ENCODE measurements around the gene ARHGAP31. TPM values are rescaled to one million over a fixed set of nuclear protein-coding genes. Genes with fewer than 3 reads are reported as not detected.
"Not testable (repeated sequence)": the region's sequence is repeated elsewhere in the genome, so short reads cannot be mapped to it uniquely, and the experiment has no call there.

ARHGAP31 gene, protein sequence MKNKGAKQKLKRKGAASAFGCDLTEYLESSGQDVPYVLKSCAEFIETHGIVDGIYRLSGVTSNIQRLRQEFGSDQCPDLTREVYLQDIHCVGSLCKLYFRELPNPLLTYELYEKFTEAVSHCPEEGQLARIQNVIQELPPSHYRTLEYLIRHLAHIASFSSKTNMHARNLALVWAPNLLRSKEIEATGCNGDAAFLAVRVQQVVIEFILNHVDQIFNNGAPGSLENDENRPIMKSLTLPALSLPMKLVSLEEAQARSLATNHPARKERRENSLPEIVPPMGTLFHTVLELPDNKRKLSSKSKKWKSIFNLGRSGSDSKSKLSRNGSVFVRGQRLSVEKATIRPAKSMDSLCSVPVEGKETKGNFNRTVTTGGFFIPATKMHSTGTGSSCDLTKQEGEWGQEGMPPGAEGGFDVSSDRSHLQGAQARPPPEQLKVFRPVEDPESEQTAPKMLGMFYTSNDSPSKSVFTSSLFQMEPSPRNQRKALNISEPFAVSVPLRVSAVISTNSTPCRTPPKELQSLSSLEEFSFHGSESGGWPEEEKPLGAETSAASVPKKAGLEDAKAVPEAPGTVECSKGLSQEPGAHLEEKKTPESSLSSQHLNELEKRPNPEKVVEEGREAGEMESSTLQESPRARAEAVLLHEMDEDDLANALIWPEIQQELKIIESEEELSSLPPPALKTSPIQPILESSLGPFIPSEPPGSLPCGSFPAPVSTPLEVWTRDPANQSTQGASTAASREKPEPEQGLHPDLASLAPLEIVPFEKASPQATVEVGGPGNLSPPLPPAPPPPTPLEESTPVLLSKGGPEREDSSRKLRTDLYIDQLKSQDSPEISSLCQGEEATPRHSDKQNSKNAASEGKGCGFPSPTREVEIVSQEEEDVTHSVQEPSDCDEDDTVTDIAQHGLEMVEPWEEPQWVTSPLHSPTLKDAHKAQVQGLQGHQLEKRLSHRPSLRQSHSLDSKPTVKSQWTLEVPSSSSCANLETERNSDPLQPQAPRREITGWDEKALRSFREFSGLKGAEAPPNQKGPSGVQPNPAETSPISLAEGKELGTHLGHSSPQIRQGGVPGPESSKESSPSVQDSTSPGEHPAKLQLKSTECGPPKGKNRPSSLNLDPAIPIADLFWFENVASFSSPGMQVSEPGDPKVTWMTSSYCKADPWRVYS (N-terminal part only)
- 10 to 100 TPM; 22.5 to 64.6 TPM for total RNA-seq

DNA sequence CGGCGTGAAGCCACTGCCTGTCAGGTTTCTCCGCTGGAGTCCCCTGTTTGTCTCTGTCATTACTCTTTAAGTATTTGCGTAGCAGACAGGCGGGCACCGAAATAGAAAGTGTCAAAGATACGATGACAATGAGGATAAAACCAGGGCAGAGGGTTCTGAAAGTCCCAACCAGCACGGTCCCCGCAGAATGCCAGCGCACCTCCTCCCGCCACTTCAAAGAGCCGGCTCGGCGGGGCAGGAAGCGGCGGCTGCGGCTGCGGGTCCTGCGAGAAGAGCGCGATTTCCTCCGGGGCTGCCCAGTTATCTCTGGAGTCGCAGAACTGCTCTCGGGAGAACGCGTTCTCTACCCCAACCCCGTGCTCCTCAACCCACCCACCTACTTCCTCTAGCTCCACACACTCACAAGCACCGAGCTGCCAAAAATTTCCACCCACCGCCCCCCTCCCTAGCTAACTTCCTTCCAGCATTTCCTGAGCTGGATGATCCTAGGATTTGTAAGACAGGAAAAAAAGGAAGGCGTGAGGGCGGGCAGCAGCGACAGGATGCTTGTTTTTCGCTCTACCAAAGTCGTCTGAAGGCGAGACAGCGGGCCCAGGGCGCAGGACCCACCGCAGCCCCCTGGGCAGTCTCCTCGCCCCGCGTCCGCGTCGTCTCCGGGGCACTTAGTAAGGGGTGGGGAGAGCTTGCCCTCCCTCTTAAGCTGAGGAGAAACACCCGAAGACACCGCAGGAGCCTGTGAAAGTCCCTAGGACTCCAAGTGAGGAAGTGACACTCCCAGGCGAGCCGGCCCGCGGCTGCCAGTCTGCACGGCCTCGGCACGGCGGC is at the start of gene ARHGAP31:
Gene ARHGAP31 (plus strand): TSS at position 513 of the 825 bp plus-strand sequence. CDS start 522 bp downstream, outside the sequence.
- peaks cover 56% of the 10 kb centered on the region in 2 donors for H3K4me1 Mint-ChIP-seq (ENCODE audit: low read depth in 2 of 2)
- ATAC-seq: peak; percentile 85 to 89

GRCh38 chr3:119245778-119246177 is 48.4 kb upstream of the ARHGAP31 start:
- Mint-ChIP-seq H3K27ac (no peak overlapping the region), H3K4me3 (no peak overlapping the region), H3K36me3 (peaks cover 19% of the 10 kb centered on the region), H3K9me3 (peaks cover 5% of the 10 kb centered on the region), H3K27me3 (peaks cover 6 to 22% of the 10 kb centered on the region in 2 donors), H3K4me1 (ENCODE audit: low read depth in 2 of 2) (peaks cover 5 to 8% of the 10 kb centered on the region in 2 donors)
- DNase-seq (ENCODE audit: low spot score) (no peak), ATAC-seq (no peak)

More for the DNA sequence above, at the start of gene ARHGAP31:
- peak; percentile 95 for DNase-seq (ENCODE audit: low spot score)
- Mint-ChIP-seq H3K4me3 (peak within 1 kb of the TSS; percentile 92), H3K27me3 (peaks cover 8 to 10% of the 10 kb centered on the region in 2 donors), H3K9me3 (no peaks in the 10 kb centered on the region), H3K27ac (peak within 1 kb of the TSS; percentile 89 to 93), H3K36me3 (no peaks in the 10 kb centered on the region)

DNA sequence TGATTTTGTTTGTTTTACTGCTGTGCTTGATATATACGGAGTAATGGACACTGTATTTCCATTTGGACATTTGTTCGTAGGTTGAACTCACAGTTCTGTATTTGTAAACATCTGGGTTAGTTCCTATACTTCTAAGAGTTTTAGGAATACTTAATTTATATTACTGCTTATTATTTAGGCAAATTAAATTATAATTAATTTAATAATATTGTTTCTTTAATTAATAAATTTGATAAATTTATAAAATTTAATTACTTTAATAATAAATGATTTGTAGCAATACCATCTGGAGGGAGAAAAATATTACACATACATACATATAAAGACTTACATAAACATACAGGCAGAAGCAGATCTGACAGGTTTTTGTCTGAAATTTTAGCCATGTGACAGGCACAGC is 39.0 kb upstream of the ARHGAP31 start:
- Mint-ChIP-seq H3K36me3 (no peaks in the 10 kb centered on the region), H3K27ac (no peak overlapping the region), H3K4me1 (ENCODE audit: low read depth in 2 of 2) (no peaks in the 10 kb centered on the region), H3K9me3 (no peaks in the 10 kb centered on the region), H3K27me3 (peaks cover under 1 to 10% of the 10 kb centered on the region in 2 donors), H3K4me3 (no peak overlapping the region)
- ATAC-seq (no peak), DNase-seq (ENCODE audit: low spot score) (no peak)

DNA sequence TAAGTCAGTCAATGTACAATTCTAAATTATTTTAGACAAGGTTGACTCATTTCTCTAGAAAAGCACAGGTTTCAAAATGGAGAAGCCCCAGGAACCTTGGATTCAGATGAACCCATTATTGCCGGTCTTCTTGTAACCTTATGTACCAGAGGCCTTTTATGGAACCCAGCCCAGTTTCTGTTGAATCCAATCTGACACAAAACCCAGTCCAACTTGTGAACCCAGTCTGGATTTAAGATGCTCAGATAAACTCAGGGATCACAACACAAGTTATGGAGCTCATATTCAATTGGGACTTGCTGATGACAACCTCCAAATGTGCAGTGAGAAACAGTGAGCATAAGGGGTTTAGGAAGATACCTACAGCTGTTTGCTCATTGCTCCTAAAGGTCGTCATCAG is 37.1 kb upstream of the ARHGAP31 start:
- DNase-seq (ENCODE audit: low spot score) (no peak), ATAC-seq (no peak)
- no peaks in the 10 kb centered on the region for H3K36me3 Mint-ChIP-seq
- no peak overlapping the region for H3K27ac Mint-ChIP-seq
- no peak overlapping the region for H3K4me3 Mint-ChIP-seq
- H3K27me3 Mint-ChIP-seq: peaks cover 5 to 19% of the 10 kb centered on the region in 2 donors
- no peaks in the 10 kb centered on the region for H3K9me3 Mint-ChIP-seq
- H3K4me1 Mint-ChIP-seq (ENCODE audit: low read depth in 2 of 2): no peaks in the 10 kb centered on the region

- DNase-seq (ENCODE audit: low spot score) (no peak), ATAC-seq (no peak)
- Mint-ChIP-seq H3K4me1 (ENCODE audit: low read depth in 2 of 2) (no peaks in the 10 kb centered on the region), H3K4me3 (no peak overlapping the region), H3K9me3 (no peaks in the 10 kb centered on the region), H3K27ac (no peak overlapping the region), H3K36me3 (no peaks in the 10 kb centered on the region), H3K27me3 (peaks cover 5 to 20% of the 10 kb centered on the region in 2 donors)
Observed at GRCh38 chr3:119257654-119258410, 36.4 kb upstream of the ARHGAP31 start.

DNA sequence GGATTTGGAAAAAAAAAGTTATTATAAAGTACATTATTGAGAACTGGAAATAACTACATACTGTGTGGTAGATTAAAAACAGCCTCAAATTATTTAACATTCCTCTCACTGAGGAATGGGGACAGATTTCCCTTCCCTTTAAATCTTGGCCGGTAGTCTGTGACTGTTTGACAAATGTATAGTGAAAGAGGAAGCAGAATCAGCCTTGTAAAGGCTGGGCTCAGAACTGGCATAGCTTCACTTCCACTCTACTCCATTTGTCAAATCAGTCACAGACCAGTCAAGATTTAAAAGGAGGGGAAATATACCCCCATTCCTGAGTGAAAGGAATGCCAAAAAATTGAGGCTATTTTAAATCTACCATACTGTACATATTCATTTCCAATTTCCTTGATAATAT is 35.3 kb upstream of the ARHGAP31 start:
- no peak overlapping the region for H3K27ac Mint-ChIP-seq
- no peaks in the 10 kb centered on the region for H3K9me3 Mint-ChIP-seq
- peaks cover 9 to 26% of the 10 kb centered on the region in 2 donors for H3K27me3 Mint-ChIP-seq
- H3K4me1 Mint-ChIP-seq (ENCODE audit: low read depth in 2 of 2): no peaks in the 10 kb centered on the region
- no peak overlapping the region for H3K4me3 Mint-ChIP-seq
- DNase-seq (ENCODE audit: low spot score): no peak
- H3K36me3 Mint-ChIP-seq: no peaks in the 10 kb centered on the region
- no peak for ATAC-seq

DNA sequence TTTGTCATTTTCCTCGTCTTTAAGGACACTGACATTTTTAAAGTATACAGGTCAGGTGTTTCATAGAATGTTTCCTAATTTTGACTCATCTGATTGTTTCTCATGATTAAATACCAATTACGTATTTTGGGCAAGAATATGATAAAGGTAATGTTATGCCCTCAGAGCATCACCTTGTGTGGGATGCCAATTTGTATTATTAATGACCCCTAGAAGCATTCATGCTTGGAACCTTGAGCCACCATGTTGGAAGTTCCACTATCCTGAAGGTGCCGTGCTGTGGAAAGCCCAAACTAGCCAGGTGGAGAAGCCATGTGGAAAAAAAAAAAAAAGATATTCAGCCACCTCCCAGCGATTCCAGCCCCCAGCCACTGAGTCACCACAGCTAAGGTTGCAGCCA is 34.4 kb upstream of the ARHGAP31 start:
- no peak for ATAC-seq
- Mint-ChIP-seq H3K36me3 (no peaks in the 10 kb centered on the region), H3K9me3 (no peaks in the 10 kb centered on the region), H3K27ac (no peak overlapping the region), H3K4me1 (ENCODE audit: low read depth in 2 of 2) (no peaks in the 10 kb centered on the region), H3K4me3 (no peak overlapping the region), H3K27me3 (peaks cover 11 to 29% of the 10 kb centered on the region in 2 donors)
- no peak for DNase-seq (ENCODE audit: low spot score)

GRCh38 chr3:119261055-119261454 is 33.1 kb upstream of the ARHGAP31 start:
- no peak for ATAC-seq
- no peaks in the 10 kb centered on the region for H3K4me1 Mint-ChIP-seq (ENCODE audit: low read depth in 2 of 2)

GRCh38 chr3:119270212-119270611 is 24.0 kb upstream of the ARHGAP31 start:
- not testable (repeated sequence) for H3K4me3 Mint-ChIP-seq, ATAC-seq

More at GRCh38 chr3:119261055-119261454, 33.1 kb upstream of the ARHGAP31 start:
- Mint-ChIP-seq H3K27me3 (peaks cover 13 to 29% of the 10 kb centered on the region in 2 donors), H3K27ac (no peak overlapping the region), H3K4me3 (no peak overlapping the region), H3K36me3 (no peaks in the 10 kb centered on the region), H3K9me3 (no peaks in the 10 kb centered on the region)
- DNase-seq (ENCODE audit: low spot score): no peak

DNA sequence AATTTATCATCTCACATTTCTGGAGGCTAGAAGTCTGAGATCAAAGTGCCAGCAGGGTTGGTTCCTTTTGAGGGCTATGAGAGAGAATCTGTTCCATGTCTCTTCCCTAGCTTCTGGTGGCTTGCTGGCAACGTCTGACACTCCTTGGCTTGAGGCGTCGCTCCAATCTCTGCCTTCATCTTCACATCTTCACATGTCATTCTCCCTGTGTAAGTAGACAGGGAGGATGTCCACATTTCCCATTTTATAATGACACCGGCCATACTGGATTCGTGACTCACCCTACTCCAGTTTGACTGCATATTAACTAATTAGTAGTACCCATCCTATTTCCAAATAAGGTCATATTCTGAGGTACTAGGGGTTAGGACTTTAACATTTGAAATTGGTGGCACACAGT is 17.5 kb upstream of the ARHGAP31 start:
- Mint-ChIP-seq H3K4me3 (no peak overlapping the region), H3K27me3 (peaks cover 6 to 7% of the 10 kb centered on the region in 2 donors), H3K36me3 (peaks cover 3% of the 10 kb centered on the region), H3K9me3 (peaks cover 3% of the 10 kb centered on the region), H3K4me1 (ENCODE audit: low read depth in 2 of 2) (peaks cover 0 to 16% of the 10 kb centered on the region in 2 donors), H3K27ac (peak overlapping the region in 1 of 2 donors; percentile 17)
- DNase-seq (ENCODE audit: low spot score): no peak
- no peak for ATAC-seq

More at GRCh38 chr3:119270212-119270611, 24.0 kb upstream of the ARHGAP31 start:
- H3K36me3 Mint-ChIP-seq: peaks cover 12% of the 10 kb centered on the region
- peaks cover 30 to 38% of the 10 kb centered on the region in 2 donors for H3K27me3 Mint-ChIP-seq
- not testable (repeated sequence) for DNase-seq (ENCODE audit: low spot score); H3K27ac Mint-ChIP-seq; H3K9me3 Mint-ChIP-seq; H3K4me1 Mint-ChIP-seq (ENCODE audit: low read depth in 2 of 2)

DNA sequence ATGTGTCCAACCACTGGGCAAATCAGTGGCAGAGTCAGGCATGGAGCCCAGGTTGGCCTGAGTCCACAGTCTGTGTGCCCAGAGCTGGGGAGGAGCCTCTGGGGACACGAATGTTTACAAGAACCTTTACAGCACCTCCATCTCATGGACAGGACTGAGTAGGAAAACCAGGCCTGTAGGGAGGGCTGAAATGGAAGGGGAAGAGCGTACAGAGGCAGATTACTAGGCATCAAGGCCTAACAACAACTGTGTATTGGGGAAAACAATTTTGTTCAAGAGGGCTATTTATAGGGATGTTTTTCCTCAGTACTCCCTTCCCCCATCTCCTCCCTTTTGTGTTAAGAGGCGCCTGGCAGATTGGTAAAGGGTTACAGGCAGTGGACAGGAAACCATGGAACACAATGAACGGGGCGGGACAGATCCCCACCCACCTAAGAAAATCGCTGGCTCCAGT is 15.1 kb upstream of the ARHGAP31 start:
- peaks cover 8% of the 10 kb centered on the region for H3K9me3 Mint-ChIP-seq
- no peaks in the 10 kb centered on the region for H3K27me3 Mint-ChIP-seq
- H3K36me3 Mint-ChIP-seq: peaks cover 18% of the 10 kb centered on the region
- H3K4me3 Mint-ChIP-seq: no peak overlapping the region
- DNase-seq (ENCODE audit: low spot score) (no peak), ATAC-seq (no peak)
- peaks cover 0 to 16% of the 10 kb centered on the region in 2 donors for H3K4me1 Mint-ChIP-seq (ENCODE audit: low read depth in 2 of 2)
- H3K27ac Mint-ChIP-seq: peak overlapping the region in 1 of 2 donors; percentile 55

- H3K27ac Mint-ChIP-seq: no peak overlapping the region
- H3K9me3 Mint-ChIP-seq: peaks cover 8% of the 10 kb centered on the region
- peaks cover 18% of the 10 kb centered on the region for H3K36me3 Mint-ChIP-seq
- H3K4me3 Mint-ChIP-seq: no peak overlapping the region
- no peak for ATAC-seq
- no peaks in the 10 kb centered on the region for H3K27me3 Mint-ChIP-seq
- DNase-seq (ENCODE audit: low spot score): no peak
- H3K4me1 Mint-ChIP-seq (ENCODE audit: low read depth in 2 of 2): peaks cover 0 to 13% of the 10 kb centered on the region in 2 donors
Observed at GRCh38 chr3:119279584-119280243, 14.5 kb upstream of the ARHGAP31 start.
